Mesenchymal stem cell (in vitro differentiated cells and primary cell): ENCODE data around the gene MDH2.

Experiments used
- DNase-seq: peaks from one replicate; pipeline ENCODE4 v3.0.0-alpha.2; 2013
- H2AFZ ChIP-seq: one replicate; pipeline ENCODE4 v1.6.1; 2013; ENCODE audit warnings: low read depth, mild to moderate bottlenecking, control low read depth, inconsistent platforms, low read length, moderate library complexity
- H2AK5ac ChIP-seq: 2 replicates; pipeline ENCODE4 v1.6.1; 2013; ENCODE audit warnings: low read length, moderate library complexity, mild to moderate bottlenecking, inconsistent platforms; ENCODE audit not compliant: severe bottlenecking
- H2BK120ac ChIP-seq: one replicate; pipeline ENCODE4 v1.6.1; 2013; ENCODE audit warnings: low read depth, mild to moderate bottlenecking, inconsistent platforms, low read length, moderate library complexity
- H2BK12ac ChIP-seq, 2 experiments: one replicate each; pipeline ENCODE4 v1.6.1; 2013; ENCODE audit warnings: inconsistent platforms in 2 of 2, low read length in 2 of 2, mild to moderate bottlenecking in 2 of 2, moderate library complexity in 2 of 2, control low read depth in 1 of 2
- H2BK15ac ChIP-seq: one replicate; pipeline ENCODE4 v1.6.1; 2013; ENCODE audit warnings: mild to moderate bottlenecking, low read depth, inconsistent platforms; ENCODE audit not compliant: poor library complexity, severe bottlenecking
- H2BK5ac ChIP-seq: 2 replicates; pipeline ENCODE4 v1.6.1; 2013; ENCODE audit warnings: low read depth, mild to moderate bottlenecking, low read length, control low read depth, inconsistent platforms; ENCODE audit not compliant: poor library complexity, severe bottlenecking
- H3K14ac ChIP-seq, 2 experiments: one replicate each; pipeline ENCODE4 v1.6.1; 2013; ENCODE audit warnings: inconsistent platforms in 2 of 2, low read length in 2 of 2, control low read depth in 1 of 2, mild to moderate bottlenecking in 1 of 2, moderate library complexity in 1 of 2
- H3K18ac ChIP-seq, 2 experiments: one replicate each; pipeline ENCODE4 v1.6.1; 2013; ENCODE audit warnings: inconsistent platforms in 2 of 2, low read length in 2 of 2, control low read depth in 1 of 2, low read depth in 1 of 2, mild to moderate bottlenecking in 1 of 2
- H3K23ac ChIP-seq, 2 experiments: one replicate each; pipeline ENCODE4 v1.6.1; 2013; ENCODE audit warnings: inconsistent platforms in 2 of 2, low read length in 2 of 2, mild to moderate bottlenecking in 2 of 2, moderate library complexity in 2 of 2, control low read depth in 1 of 2
- H3K27ac ChIP-seq: 2 replicates; pipeline ENCODE4 v1.5.1; 2013; ENCODE audit warnings: mild to moderate bottlenecking, moderate library complexity, low read length, control low read depth, inconsistent platforms; ENCODE audit not compliant: poor library complexity, severe bottlenecking
- H3K27me3 ChIP-seq, 2 experiments: 2 replicates each; pipeline versions ENCODE4 v1.6.1 to v1.7.0; 2013; ENCODE audit warnings: low read length in 2 of 2, mild to moderate bottlenecking in 2 of 2, moderate library complexity in 2 of 2, control low read depth in 1 of 2, inconsistent platforms in 1 of 2; ENCODE audit not compliant: control insufficient read depth in 1 of 2, insufficient read depth in 1 of 2
- H3K36me3 ChIP-seq, 2 experiments: 2 replicates each; pipeline versions ENCODE4 v1.6.1 to v1.7.0; 2013; ENCODE audit warnings: low read length in 2 of 2, control low read depth in 1 of 2, inconsistent platforms in 1 of 2, low read depth in 1 of 2, mild to moderate bottlenecking in 1 of 2; ENCODE audit not compliant: insufficient read depth in 2 of 2, control insufficient read depth in 1 of 2
- H3K4ac ChIP-seq, 2 experiments: one replicate each; pipeline ENCODE4 v1.6.1; 2013; ENCODE audit warnings: inconsistent platforms in 2 of 2, low read length in 2 of 2, mild to moderate bottlenecking in 2 of 2, moderate library complexity in 2 of 2, control low read depth in 1 of 2, low read depth in 1 of 2
- H3K4me1 ChIP-seq: 2 replicates; pipeline ENCODE4 v1.6.1; 2013; ENCODE audit warnings: low read depth, low read length, control low read depth; ENCODE audit not compliant: control insufficient read depth, insufficient read depth
- H3K4me2 ChIP-seq: 2 replicates; pipeline ENCODE4 v1.6.1; 2013; ENCODE audit warnings: low read length, mild to moderate bottlenecking, inconsistent platforms; ENCODE audit not compliant: poor library complexity, severe bottlenecking
- H3K4me3 ChIP-seq, 2 experiments: 2 replicates each; pipeline versions ENCODE4 v1.5.1 to v1.7.0; 2013; ENCODE audit warnings: low read length in 2 of 2, mild to moderate bottlenecking in 2 of 2, control low read depth in 1 of 2, low read depth in 1 of 2; ENCODE audit not compliant: insufficient read depth in 1 of 2
- H3K79me1 ChIP-seq: replicated peaks from 2 replicates; pipeline ENCODE4 v1.6.1; 2013; ENCODE audit warnings: mild to moderate bottlenecking, control low read depth, low read length, inconsistent platforms; ENCODE audit not compliant: poor library complexity, severe bottlenecking
- H3K9ac ChIP-seq: 2 replicates; pipeline ENCODE4 v1.7.0; 2013; ENCODE audit warnings: mild to moderate bottlenecking, low read length, moderate library complexity
- H3K9me3 ChIP-seq: 2 replicates; pipeline ENCODE4 v1.7.0; 2013; ENCODE audit warnings: mild to moderate bottlenecking, low read length; ENCODE audit not compliant: control insufficient read depth
- H4K8ac ChIP-seq: one replicate; pipeline ENCODE4 v1.6.1; 2013; ENCODE audit warnings: inconsistent platforms, mild to moderate bottlenecking, low read length, moderate library complexity
- H4K91ac ChIP-seq: one replicate; pipeline ENCODE4 v1.6.1; 2013; ENCODE audit warnings: mild to moderate bottlenecking, low read length, inconsistent platforms
- WGBS: methylation state at CpG from one replicate; pipeline ENCODE4 v1.1.7; 2013; ENCODE audit warnings: mixed read lengths; 5-methylcytosine and 5-hydroxymethylcytosine counted together

Gene MDH2

DNA sequence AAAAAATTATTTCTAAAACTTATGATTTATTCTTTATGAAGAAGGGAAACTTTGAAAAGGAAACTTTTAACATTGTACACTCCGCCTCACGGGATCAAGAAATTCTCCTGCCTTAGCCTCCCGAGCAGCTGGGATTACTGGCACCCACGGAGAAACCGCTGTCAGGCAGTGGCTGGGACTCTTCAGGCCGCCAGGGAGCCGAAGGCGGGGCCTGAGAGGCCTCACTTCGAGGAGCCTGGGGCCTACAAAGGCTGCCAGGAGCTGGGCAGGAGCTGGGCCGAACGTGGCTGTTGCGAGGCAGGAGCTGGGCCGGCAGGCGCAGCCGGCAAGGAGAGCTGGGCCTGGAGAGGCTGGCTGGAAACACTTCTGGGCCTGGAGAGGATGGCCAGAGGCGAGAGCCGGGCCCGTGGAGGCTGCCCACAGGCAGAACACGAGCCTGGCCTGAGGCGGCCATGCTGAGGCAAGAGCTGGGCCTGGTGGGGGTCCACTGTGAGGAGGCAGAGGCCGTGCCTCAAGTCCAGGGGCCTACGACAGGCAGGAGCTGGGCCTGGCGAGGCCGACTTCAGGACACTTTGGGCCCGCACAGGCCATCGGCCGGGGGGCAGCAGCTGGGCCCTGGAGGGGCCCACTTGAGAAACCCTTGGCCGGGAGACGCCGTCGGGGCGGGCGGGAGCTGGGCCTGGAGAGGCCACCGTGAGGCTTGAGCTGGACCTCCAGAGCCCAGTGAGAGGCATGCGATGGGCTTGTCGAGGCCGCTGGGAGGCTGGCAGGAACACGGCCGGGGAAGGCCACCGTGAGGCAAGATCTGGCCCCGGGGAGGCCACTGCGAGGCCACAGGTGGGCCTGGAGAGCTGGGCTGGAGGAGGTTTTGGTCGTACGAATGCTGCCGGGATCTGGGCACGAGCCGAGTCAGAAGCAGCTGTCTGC is 23.7 kb downstream of the MDH2 start:
- Histone ChIP-seq H2AK5ac (no peak overlapping the region), H2AFZ (peak overlapping the region; percentile 19), H3K9ac (peak overlapping the region; percentile 43), H2BK12ac (peak overlapping the region; percentile 30 to 79), H3K79me1 (no peaks in the 10 kb centered on the region), H3K27ac (no peak overlapping the region), H3K9me3 (no peaks in the 10 kb centered on the region), H3K14ac (no peak overlapping the region), H3K4me2 (no peak overlapping the region), H4K8ac (peak overlapping the region; percentile 92), H2BK15ac (peak overlapping the region; percentile 71), H2BK120ac (peak overlapping the region; percentile 23), H3K18ac (peak overlapping the region; percentile 61 to 83), H3K4me1 (peaks cover 9% of the 10 kb centered on the region), H3K4ac (peak overlapping the region; percentile 22 to 94), H3K27me3 (no peaks in the 10 kb centered on the region), H3K4me3 (no peak overlapping the region), H3K23ac (peak overlapping the region in 1 of 2 experiments; percentile 74), H2BK5ac (no peak overlapping the region), H3K36me3 (peaks cover 12 to 24% of the 10 kb centered on the region in 2 experiments), H4K91ac (peak overlapping the region; percentile 89)
- 87% methylated on average over 47 of the region's 47 CpGs for WGBS
- DNase-seq = peak; percentile 48

DNA sequence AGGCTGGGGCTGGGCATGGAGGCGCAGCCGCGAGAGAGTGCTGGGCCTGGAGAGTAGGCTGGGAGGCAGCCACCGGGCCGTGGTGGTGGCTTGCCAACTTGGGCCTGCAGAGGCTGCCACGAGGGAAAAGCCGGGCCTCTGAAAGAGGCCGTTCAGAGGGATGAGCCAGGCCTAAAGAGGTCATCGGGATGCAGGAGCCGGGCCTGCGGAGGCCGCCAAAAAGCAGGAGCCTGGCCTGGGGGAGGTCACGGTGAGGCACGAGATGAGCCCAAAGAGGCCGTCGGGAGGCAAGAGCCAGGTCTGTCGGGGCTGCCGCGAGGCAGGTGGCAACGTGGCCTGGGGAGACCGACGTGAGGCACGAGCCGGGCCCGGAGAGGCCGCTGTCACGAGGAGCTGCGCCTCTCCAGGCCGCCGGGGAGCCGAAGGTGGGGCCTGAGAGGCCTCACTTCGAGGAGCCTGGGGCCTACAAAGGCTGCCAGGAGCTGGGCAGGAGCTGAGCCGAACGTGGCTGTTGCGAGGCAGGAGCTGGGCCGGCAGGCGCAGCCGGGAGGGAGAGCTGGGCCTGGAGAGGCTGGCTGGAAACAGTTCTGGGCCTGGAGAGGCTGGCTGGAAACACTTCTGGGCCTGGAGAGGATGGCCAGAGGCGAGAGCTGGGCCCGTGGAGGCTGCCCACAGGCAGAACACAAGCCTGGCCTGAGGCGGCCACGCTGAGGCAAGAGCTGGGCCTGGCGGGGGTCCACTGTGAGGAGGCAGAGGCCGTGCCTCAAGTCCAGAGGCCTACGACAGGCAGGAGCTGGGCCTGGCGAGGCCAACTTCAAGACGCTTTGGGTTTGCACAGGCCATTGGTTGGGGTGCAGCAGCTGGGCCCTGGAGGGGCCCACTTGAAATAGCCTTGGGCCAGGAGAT is 24.6 kb downstream of the MDH2 start:
- peak overlapping the region; percentile 61 for H4K8ac ChIP-seq
- H2BK12ac ChIP-seq = peak overlapping the region; percentile 50 to 77
- peak overlapping the region; percentile 63 for H4K91ac ChIP-seq
- no peak overlapping the region for H3K14ac ChIP-seq
- H2AFZ ChIP-seq = no peak overlapping the region
- WGBS = 96% methylated on average over 46 of the region's 47 CpGs
- H3K4me2 ChIP-seq = no peak overlapping the region
- no peaks in the 10 kb centered on the region for H3K79me1 ChIP-seq
- no peak overlapping the region for H2BK5ac ChIP-seq
- no peak overlapping the region for H3K27ac ChIP-seq
- peak overlapping the region; percentile 14 to 94 for H3K4ac ChIP-seq
- no peaks in the 10 kb centered on the region for H3K27me3 ChIP-seq
- no peak for DNase-seq
- H3K9me3 ChIP-seq = no peaks in the 10 kb centered on the region
- H3K4me3 ChIP-seq = no peak overlapping the region
- peak overlapping the region; percentile 75 for H2BK15ac ChIP-seq
- no peak overlapping the region for H3K23ac ChIP-seq
- H2BK120ac ChIP-seq = no peak overlapping the region
- H3K4me1 ChIP-seq = peaks cover 8% of the 10 kb centered on the region
- peak overlapping the region in 1 of 2 experiments; percentile 83 for H3K18ac ChIP-seq
- H3K36me3 ChIP-seq = peaks cover 3 to 17% of the 10 kb centered on the region in 2 experiments
- no peak overlapping the region for H2AK5ac ChIP-seq
- no peak overlapping the region for H3K9ac ChIP-seq

DNA sequence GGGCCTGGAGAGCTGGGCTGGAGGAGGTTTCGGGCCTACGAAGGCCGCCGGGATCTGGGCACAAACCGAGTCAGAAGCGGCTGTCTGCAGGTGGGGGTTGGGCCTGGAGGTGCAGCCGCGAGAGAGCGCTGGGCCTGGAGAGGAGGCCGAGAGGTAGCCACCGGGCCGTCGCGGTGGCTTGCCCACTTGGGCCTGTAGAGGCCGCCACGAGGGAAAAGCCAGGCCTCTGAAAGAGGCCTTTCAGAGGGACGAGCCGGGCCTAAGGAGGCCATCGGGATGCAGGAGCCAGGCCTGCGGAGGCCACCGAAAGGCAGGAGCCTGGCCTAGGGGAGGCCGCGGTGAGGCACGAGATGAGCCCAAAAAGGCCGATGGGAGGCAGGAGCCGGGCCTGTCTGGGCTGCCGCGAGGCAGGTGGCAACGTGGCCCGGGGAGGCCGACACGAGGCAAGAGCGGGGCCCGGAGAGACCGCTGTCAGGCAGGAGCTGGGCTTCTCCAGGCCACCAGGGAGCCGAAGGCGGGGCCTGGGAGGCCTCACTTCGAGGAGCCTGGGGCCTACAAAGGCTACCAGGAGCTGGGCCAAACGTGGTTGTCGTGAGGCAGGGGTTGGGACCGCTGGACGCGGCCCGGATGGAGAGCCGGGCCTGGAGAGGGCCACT is 25.6 kb downstream of the MDH2 start:
- Histone ChIP-seq H3K4ac (peak overlapping the region in 1 of 2 experiments; percentile 67), H3K4me3 (no peak overlapping the region), H2BK5ac (no peak overlapping the region), H3K9ac (no peak overlapping the region), H3K4me2 (no peak overlapping the region), H2BK15ac (no peak overlapping the region), H2AFZ (no peak overlapping the region), H3K4me1 (peaks cover 4% of the 10 kb centered on the region), H2BK120ac (no peak overlapping the region), H4K8ac (peak overlapping the region; percentile 73), H4K91ac (peak overlapping the region; percentile 65), H2AK5ac (no peak overlapping the region), H3K18ac (peak overlapping the region in 1 of 2 experiments; percentile 30), H3K14ac (no peak overlapping the region), H2BK12ac (peak overlapping the region; percentile 5 to 57), H3K36me3 (peaks cover 0 to 13% of the 10 kb centered on the region in 2 experiments), H3K27ac (no peak overlapping the region), H3K79me1 (no peaks in the 10 kb centered on the region), H3K27me3 (no peaks in the 10 kb centered on the region), H3K9me3 (no peaks in the 10 kb centered on the region), H3K23ac (no peak overlapping the region)
- no peak for DNase-seq
- 86% methylated on average over 45 of the region's 45 CpGs for WGBS
